ENCODE measurements around the gene CCSER1.

CCSER1 gene

DNA sequence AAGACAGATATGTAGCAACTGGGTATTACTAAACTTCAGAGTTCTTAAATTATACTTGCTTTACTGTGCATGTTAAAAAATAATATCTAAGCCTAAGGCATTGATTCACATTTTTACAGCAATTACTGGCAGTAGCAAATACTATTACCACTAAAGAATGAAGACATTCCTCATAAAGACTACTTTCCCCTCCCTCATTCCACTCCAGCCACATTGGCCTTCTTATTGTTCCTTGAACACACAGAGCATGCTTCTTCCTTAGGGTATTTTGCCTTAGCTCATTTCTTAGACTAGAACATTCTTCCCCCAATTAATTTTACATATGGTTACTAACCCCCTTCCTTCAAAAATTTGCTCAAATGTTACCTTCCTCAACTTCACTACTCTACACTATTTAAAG lies 717.0 kb downstream of the CCSER1 start:
- Histone ChIP-seq H3K9ac (ENCODE audit: low read depth, low read length, poor library complexity, severe bottlenecking) (no peak overlapping the region), H3K9me2 (replicated peaks; ENCODE audit: low read depth, low read length) (no peaks in the 10 kb centered on the region), H3K9me3 (ENCODE audit: insufficient read depth, low read depth, low read length) (no peaks in the 10 kb centered on the region), H3K27me3 (ENCODE audit: insufficient read depth, low read length, poor library complexity, severe bottlenecking) (no peaks in the 10 kb centered on the region), H2AFZ (ENCODE audit: low read length) (no peak overlapping the region), H3K4me1 (ENCODE audit: insufficient read depth, low read length, poor library complexity, severe bottlenecking) (no peaks in the 10 kb centered on the region), H4K20me1 (ENCODE audit: insufficient read depth, low read length, poor library complexity, severe bottlenecking) (no peaks in the 10 kb centered on the region), H3F3A (ENCODE audit: low read depth) (no peaks in the 10 kb centered on the region), H3K4me2 (ENCODE audit: low read depth, low read length, poor library complexity, severe bottlenecking) (no peak overlapping the region), H3K79me2 (ENCODE audit: insufficient read depth, low read length) (no peaks in the 10 kb centered on the region), H3K4me3 (ENCODE audit: low read length, poor library complexity, severe bottlenecking) (no peak overlapping the region), H3K36me3 (ENCODE audit: insufficient read depth, low read length) (no peaks in the 10 kb centered on the region)
- TF ChIP-seq, protein P1, sequence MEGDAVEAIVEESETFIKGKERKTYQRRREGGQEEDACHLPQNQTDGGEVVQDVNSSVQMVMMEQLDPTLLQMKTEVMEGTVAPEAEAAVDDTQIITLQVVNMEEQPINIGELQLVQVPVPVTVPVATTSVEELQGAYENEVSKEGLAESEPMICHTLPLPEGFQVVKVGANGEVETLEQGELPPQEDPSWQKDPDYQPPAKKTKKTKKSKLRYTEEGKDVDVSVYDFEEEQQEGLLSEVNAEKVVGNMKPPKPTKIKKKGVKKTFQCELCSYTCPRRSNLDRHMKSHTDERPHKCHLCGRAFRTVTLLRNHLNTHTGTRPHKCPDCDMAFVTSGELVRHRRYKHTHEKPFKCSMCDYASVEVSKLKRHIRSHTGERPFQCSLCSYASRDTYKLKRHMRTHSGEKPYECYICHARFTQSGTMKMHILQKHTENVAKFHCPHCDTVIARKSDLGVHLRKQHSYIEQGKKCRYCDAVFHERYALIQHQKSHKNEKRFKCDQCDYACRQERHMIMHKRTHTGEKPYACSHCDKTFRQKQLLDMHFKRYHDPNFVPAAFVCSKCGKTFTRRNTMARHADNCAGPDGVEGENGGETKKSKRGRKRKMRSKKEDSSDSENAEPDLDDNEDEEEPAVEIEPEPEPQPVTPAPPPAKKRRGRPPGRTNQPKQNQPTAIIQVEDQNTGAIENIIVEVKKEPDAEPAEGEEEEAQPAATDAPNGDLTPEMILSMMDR (conservative IDR thresholded peaks at IDR 0.05; ENCODE audit: low read length): no peak
- TF ChIP-seq EZH2phosphoT487 (IDR thresholded peaks at IDR 0.05; ENCODE audit: borderline replicate concordance): no peak

DNA sequence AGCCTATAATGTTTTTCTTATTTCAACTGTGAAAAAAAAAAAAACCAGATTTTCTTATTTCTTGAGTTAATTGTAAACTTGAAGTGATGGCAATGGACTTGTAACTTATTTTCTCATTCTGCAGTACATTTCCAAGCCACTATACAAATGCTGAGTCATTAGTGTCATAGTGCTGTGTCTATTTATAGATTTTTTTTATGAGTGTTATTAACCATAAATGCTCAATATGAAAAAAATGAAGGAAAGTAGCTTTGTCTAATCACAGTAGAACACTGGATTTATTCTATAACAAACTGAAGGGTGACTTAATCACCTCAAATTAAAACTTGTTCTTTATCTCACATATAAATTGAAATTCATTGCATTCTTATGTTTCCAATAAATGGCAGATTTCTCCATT lies 718.6 kb downstream of the CCSER1 start:
- Histone ChIP-seq H3K36me3 (ENCODE audit: insufficient read depth, low read length) (no peaks in the 10 kb centered on the region), H3K79me2 (ENCODE audit: insufficient read depth, low read length) (no peaks in the 10 kb centered on the region), H3F3A (ENCODE audit: low read depth) (no peaks in the 10 kb centered on the region), H3K9ac (ENCODE audit: low read depth, low read length, poor library complexity, severe bottlenecking) (no peak overlapping the region), H3K4me1 (ENCODE audit: insufficient read depth, low read length, poor library complexity, severe bottlenecking) (no peaks in the 10 kb centered on the region), H3K9me2 (replicated peaks; ENCODE audit: low read depth, low read length) (no peaks in the 10 kb centered on the region), H3K4me2 (ENCODE audit: low read depth, low read length, poor library complexity, severe bottlenecking) (no peak overlapping the region), H3K9me3 (ENCODE audit: insufficient read depth, low read depth, low read length) (no peaks in the 10 kb centered on the region), H3K4me3 (ENCODE audit: low read length, poor library complexity, severe bottlenecking) (no peak overlapping the region), H2AFZ (ENCODE audit: low read length) (no peak overlapping the region), H3K27me3 (ENCODE audit: insufficient read depth, low read length, poor library complexity, severe bottlenecking) (no peaks in the 10 kb centered on the region), H4K20me1 (ENCODE audit: insufficient read depth, low read length, poor library complexity, severe bottlenecking) (no peaks in the 10 kb centered on the region)
- TF ChIP-seq, protein P1 (conservative IDR thresholded peaks at IDR 0.05; ENCODE audit: low read length): no peak
- no peak for TF ChIP-seq EZH2phosphoT487 (IDR thresholded peaks at IDR 0.05; ENCODE audit: borderline replicate concordance)

DNA sequence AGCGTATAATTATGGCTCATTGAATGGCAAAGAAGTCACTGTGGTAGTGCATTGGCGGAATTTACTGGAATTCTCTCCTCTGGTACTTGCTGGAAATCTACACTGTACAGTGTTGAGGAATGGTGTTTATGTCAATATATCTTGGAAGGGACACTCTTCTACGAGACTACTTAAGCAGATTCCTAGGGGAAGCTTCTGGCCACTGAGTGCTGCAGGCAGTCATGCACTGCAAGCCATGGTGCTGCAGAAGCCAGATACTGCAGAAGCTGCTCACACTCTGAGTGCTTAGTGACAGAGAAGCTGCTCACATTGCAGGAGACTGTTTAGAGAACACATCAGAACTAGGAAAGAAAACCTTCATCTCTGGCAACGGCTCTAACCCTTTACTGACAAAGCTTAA lies 725.0 kb downstream of the CCSER1 start:
- no peaks in the 10 kb centered on the region for H4K20me1 ChIP-seq (ENCODE audit: insufficient read depth, low read length, poor library complexity, severe bottlenecking)
- no peaks in the 10 kb centered on the region for H3K9me3 ChIP-seq (ENCODE audit: insufficient read depth, low read depth, low read length)
- no peaks in the 10 kb centered on the region for H3K36me3 ChIP-seq (ENCODE audit: insufficient read depth, low read length)
- H3F3A ChIP-seq (ENCODE audit: low read depth): no peaks in the 10 kb centered on the region
- no peaks in the 10 kb centered on the region for H3K9me2 ChIP-seq (replicated peaks; ENCODE audit: low read depth, low read length)
- H3K9ac ChIP-seq (ENCODE audit: low read depth, low read length, poor library complexity, severe bottlenecking): no peak overlapping the region
- no peak for TF ChIP-seq EZH2phosphoT487 (IDR thresholded peaks at IDR 0.05; ENCODE audit: borderline replicate concordance)
- TF ChIP-seq, protein P1 (conservative IDR thresholded peaks at IDR 0.05; ENCODE audit: low read length): no peak
- no peak overlapping the region for H2AFZ ChIP-seq (ENCODE audit: low read length)
- no peaks in the 10 kb centered on the region for H3K79me2 ChIP-seq (ENCODE audit: insufficient read depth, low read length)
- no peaks in the 10 kb centered on the region for H3K4me1 ChIP-seq (ENCODE audit: insufficient read depth, low read length, poor library complexity, severe bottlenecking)
- no peak overlapping the region for H3K4me2 ChIP-seq (ENCODE audit: low read depth, low read length, poor library complexity, severe bottlenecking)
- H3K27me3 ChIP-seq (ENCODE audit: insufficient read depth, low read length, poor library complexity, severe bottlenecking): no peaks in the 10 kb centered on the region
- no peak overlapping the region for H3K4me3 ChIP-seq (ENCODE audit: low read length, poor library complexity, severe bottlenecking)

Measured in Loucy (cell line).